ENCODE data around the gene PRKCA. TPM values are rescaled to one million over a fixed set of nuclear protein-coding genes. Genes with fewer than 3 reads are reported as not detected.

Gene PRKCA
- total and polyA plus RNA-seq, 2 donors (not counting 3 experiments of a cell fraction or from before 2014, with no cell fraction given): 7.5 to 34.2 TPM

DNA sequence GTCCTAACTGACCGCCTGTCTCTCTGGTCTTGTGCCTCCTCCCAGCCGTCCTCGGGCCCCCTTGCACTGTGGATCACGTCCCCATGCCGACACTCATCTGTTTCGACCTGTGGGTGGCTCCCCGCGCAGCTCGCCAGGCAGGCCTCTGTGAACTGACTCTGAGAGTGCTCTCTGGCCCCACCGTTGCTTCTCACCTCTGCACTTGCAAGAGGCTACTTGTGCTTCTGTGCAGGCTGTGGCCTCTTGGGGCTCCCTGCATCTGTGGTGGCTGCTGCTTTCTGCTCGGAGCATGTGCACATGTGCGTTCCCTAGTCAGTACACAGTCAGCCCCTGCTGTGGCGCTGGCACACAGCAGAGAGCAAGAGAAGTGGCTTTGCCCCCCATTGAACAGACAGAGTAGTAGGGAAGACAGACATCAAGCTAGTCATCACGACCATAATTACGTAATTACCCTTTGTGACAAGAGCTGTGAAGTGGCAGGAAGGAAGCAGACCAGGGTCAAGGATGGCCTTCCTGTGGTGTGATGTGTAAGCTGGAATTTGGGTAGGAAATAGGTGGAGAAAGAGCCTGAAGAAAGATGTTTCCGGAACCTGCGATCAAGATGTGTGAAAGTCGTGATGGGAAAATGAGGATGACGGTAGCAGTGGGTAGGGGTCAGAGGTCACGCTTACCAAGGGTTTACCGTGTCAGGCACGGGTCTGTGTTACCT is 276.5 kb downstream of the PRKCA start:
- Histone ChIP-seq H3K4me3 (replicated peaks in 1 of 3; ENCODE audit: insufficient read depth in 1 of 3, low read depth in 1 of 3, low read length in 3 of 3) (no peak overlapping the region), H3K9me3 (replicated peaks; ENCODE audit: control insufficient read depth, insufficient read depth, low read length) (no peaks in the 10 kb centered on the region), H3K27me3 (ENCODE audit: control insufficient read depth in 2 of 2, insufficient read depth in 2 of 2, low read length in 2 of 2) (no peaks in the 10 kb centered on the region), H3K9me1 (replicated peaks; ENCODE audit: control insufficient read depth, extremely low read depth, insufficient read depth, low read length) (no peaks in the 10 kb centered on the region), H3K4me2 (ENCODE audit: insufficient read depth, low read length) (peak overlapping the region; percentile 0), H3K79me2 (ENCODE audit: control insufficient read depth, insufficient read depth, low read length) (no peaks in the 10 kb centered on the region), H3K9ac (replicated peaks; ENCODE audit: extremely low read depth, insufficient read depth, low read length) (no peak overlapping the region), H2AFZ (ENCODE audit: low read depth, low read length) (no peak overlapping the region), H3K4me1 (ENCODE audit: control insufficient read depth, extremely low read depth, insufficient read depth, low read length) (peaks cover 30% of the 10 kb centered on the region), H3K36me3 (ENCODE audit: control insufficient read depth in 2 of 2, extremely low read depth in 1 of 2, insufficient read depth in 2 of 2, low read length in 2 of 2) (no peaks in the 10 kb centered on the region), H4K20me1 (replicated peaks; ENCODE audit: control insufficient read depth, extremely low read depth, insufficient read depth, low read length) (no peaks in the 10 kb centered on the region), H3K27ac (ENCODE audit: insufficient read depth, low read depth, low read length) (peak overlapping the region; percentile 72)
- intact Hi-C loops (cut with micrococcal nuclease): no loop called here
- dilution Hi-C loops (cut with MboI; ENCODE audit: extremely low pct_ligation_motif_present, low sequenced_read_pairs): no loop called here
- DNase-seq (ENCODE audit: low read depth, low spot score): peak; percentile 28
- BruUV-seq (replicated peaks): no TSS peak
- ChIA-PET CTCF (interaction anchor here (0.6 to 2.9 kb wide), 6 partner anchors 8 to 147 kb away, joined by 3 to 10 read pairs (median 4); no protein-coding TSS in a partner anchor), POLR2A (no interaction called here)
- TF ChIP-seq POLR2AphosphoS5 (IDR thresholded peaks at IDR 0.05; ENCODE audit: insufficient read depth, low read depth, low read length): peak; percentile 50
- TF ChIP-seq JUN (IDR thresholded peaks at IDR 0.05; ENCODE audit: borderline replicate concordance, insufficient read depth, insufficient read length, low read depth): peak; percentile 54
- no peak for TF ChIP-seq POLR2A (IDR thresholded peaks at IDR 0.05; ENCODE audit: low read depth, low read length)
- peak; percentile 89 for FAIRE-seq

DNA sequence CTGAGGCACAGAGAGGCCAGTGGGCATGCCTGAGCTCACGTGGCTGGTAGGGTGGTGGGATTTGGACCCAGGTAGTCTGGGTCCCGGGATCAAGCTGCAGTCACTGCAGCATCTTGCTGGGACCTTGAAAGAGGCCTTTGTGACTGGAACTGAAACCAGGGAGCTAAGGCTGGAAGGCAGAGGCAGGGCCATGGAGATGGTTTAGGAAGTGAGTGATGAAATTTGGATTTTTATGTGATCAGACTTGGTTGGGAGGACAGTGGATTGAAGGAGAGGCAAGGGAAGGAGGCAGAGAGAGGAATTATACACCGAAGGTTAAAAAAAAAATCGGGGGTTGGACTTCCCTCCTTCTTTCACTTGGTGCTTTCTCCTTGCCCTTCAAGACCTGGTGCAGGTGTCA is 277.1 kb downstream of the PRKCA start:
- no peaks in the 10 kb centered on the region for H3K36me3 ChIP-seq (ENCODE audit: control insufficient read depth in 2 of 2, extremely low read depth in 1 of 2, insufficient read depth in 2 of 2, low read length in 2 of 2)
- no peak overlapping the region for H2AFZ ChIP-seq (ENCODE audit: low read depth, low read length)
- CTCF ChIA-PET: interaction anchor here (0.6 to 2.9 kb wide), 6 partner anchors 12 to 148 kb away, joined by 3 to 10 read pairs (median 3); no protein-coding TSS in a partner anchor
- peak overlapping the region; percentile 0 for H3K4me2 ChIP-seq (ENCODE audit: insufficient read depth, low read length)
- H3K9me3 ChIP-seq (replicated peaks; ENCODE audit: control insufficient read depth, insufficient read depth, low read length): no peaks in the 10 kb centered on the region
- H3K27me3 ChIP-seq (ENCODE audit: control insufficient read depth in 2 of 2, insufficient read depth in 2 of 2, low read length in 2 of 2): no peaks in the 10 kb centered on the region
- H3K9ac ChIP-seq (replicated peaks; ENCODE audit: extremely low read depth, insufficient read depth, low read length): peak overlapping the region; percentile 40
- dilution Hi-C loops (cut with MboI; ENCODE audit: extremely low pct_ligation_motif_present, low sequenced_read_pairs) (no loop called here), intact Hi-C loops (cut with micrococcal nuclease) (no loop called here)
- no TSS peak for BruUV-seq (replicated peaks)
- POLR2A ChIA-PET: no interaction called here
- no peak for TF ChIP-seq EZH2 (IDR thresholded peaks at IDR 0.05; ENCODE audit: borderline replicate concordance, low read depth, low read length, severe bottlenecking)
- TF ChIP-seq, protein P1, sequence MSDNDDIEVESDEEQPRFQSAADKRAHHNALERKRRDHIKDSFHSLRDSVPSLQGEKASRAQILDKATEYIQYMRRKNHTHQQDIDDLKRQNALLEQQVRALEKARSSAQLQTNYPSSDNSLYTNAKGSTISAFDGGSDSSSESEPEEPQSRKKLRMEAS (IDR thresholded peaks at IDR 0.05; ENCODE audit: insufficient read depth, insufficient read length): no peak
- TF ChIP-seq POLR2AphosphoS5 (IDR thresholded peaks at IDR 0.05; ENCODE audit: insufficient read depth, low read depth, low read length): peak; percentile 5
- TF ChIP-seq POLR2A (IDR thresholded peaks at IDR 0.05; ENCODE audit: low read depth, low read length): no peak
- H3K9me1 ChIP-seq (replicated peaks; ENCODE audit: control insufficient read depth, extremely low read depth, insufficient read depth, low read length): no peaks in the 10 kb centered on the region
- H3K79me2 ChIP-seq (ENCODE audit: control insufficient read depth, insufficient read depth, low read length): no peaks in the 10 kb centered on the region
- no peak for DNase-seq (ENCODE audit: low read depth, low spot score)
- H3K4me3 ChIP-seq (replicated peaks in 1 of 3; ENCODE audit: insufficient read depth in 1 of 3, low read depth in 1 of 3, low read length in 3 of 3): no peak overlapping the region
- peak overlapping the region; percentile 72 for H3K27ac ChIP-seq (ENCODE audit: insufficient read depth, low read depth, low read length)
- H4K20me1 ChIP-seq (replicated peaks; ENCODE audit: control insufficient read depth, extremely low read depth, insufficient read depth, low read length): no peaks in the 10 kb centered on the region
- no peak for FAIRE-seq
- peaks cover 30% of the 10 kb centered on the region for H3K4me1 ChIP-seq (ENCODE audit: control insufficient read depth, extremely low read depth, insufficient read depth, low read length)

All from endothelial cell of umbilical vein (primary cell).